ENCODE measurements around the gene GPR3.
"Not testable (repeated sequence)": the region's sequence is repeated elsewhere in the genome, so short reads cannot be mapped to it uniquely, and the experiment has no call there.

The GPR3 gene

DNA sequence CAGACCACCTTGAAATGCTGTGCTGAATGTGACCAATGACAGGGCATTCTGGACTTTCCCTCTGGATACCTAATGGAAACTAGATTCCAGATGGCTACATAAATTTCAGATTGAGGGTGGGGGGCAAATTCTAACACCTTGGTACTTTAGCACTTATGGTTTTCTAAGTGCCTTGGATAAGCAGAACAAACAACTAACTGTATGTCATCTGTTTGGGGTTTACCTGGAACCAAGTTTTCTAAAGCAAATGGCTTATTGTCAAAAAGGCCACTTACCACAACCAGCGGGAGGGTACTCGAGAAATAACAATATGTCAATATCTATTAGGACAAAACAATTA lies 39.1 kb downstream of the GPR3 start:
- DNase-seq, result no peak

DNA sequence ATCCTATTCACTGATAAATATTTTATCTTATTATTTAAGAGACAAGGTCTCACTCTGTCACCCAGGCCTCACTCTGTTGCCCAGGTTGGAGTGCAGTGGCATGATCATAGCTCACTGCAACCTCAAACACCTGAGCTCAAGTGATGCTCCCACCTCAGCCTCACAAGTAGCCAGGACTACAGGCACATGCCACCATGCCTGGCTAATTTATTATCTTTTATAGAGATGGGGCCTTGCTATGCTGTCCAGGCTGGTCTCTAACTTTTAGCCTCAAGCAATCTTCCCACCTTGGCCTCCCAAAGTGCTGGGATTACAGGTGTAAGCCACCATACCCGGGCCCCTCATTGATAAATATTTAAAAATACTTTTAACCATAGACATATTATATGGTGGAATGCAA lies 40.3 kb downstream of the GPR3 start:
- not testable (repeated sequence) for DNase-seq

DNA sequence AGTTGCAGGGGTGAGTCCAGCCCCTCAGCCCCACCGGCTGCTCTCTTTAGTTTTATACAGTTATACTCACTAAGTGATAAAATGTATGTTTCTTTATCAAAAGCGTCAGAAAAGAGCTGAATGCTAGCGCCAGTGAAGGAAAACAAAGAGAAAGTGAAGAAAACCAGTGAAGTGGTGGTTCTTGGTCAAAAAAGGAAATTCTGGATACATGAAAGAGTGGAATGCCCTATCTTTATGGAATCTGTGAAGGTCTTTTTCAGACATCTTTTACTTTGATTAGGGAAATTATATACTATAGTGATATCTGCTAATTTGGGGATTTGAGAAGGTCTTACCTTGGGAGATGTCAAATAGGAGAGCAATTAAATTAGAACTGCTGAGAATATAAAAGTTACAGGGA lies 41.3 kb downstream of the GPR3 start:
- DNase-seq, result no peak

DNA sequence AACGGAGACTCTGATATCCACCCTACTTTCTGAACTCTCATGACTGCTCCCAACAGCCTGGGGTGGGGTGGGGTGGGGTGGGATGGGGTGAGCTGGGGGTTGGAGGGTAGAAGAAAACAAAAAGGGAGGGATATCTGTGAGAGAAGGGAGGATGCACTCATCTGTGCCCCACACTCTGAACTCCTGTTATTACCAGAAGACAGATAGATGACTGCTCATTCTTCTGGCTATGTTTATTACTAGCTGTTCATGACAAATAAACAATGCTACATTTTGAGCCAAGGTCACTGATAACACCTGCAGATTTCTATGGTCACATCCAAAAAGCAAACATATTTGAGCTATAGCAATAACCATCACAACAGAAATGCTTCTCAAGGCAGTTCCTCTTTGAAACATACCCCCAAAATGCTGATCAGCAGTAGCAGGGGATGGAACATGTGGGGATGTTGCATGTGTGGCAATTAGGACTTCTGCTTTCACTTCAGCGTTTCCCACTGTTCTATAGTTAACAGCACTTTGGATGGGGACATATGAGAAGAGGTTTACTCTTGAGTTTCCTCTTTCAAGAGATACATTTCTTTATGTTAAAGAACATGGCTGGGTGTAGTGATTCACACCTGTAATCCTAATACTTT lies 43.3 kb downstream of the GPR3 start:
- no peak for DNase-seq

DNA sequence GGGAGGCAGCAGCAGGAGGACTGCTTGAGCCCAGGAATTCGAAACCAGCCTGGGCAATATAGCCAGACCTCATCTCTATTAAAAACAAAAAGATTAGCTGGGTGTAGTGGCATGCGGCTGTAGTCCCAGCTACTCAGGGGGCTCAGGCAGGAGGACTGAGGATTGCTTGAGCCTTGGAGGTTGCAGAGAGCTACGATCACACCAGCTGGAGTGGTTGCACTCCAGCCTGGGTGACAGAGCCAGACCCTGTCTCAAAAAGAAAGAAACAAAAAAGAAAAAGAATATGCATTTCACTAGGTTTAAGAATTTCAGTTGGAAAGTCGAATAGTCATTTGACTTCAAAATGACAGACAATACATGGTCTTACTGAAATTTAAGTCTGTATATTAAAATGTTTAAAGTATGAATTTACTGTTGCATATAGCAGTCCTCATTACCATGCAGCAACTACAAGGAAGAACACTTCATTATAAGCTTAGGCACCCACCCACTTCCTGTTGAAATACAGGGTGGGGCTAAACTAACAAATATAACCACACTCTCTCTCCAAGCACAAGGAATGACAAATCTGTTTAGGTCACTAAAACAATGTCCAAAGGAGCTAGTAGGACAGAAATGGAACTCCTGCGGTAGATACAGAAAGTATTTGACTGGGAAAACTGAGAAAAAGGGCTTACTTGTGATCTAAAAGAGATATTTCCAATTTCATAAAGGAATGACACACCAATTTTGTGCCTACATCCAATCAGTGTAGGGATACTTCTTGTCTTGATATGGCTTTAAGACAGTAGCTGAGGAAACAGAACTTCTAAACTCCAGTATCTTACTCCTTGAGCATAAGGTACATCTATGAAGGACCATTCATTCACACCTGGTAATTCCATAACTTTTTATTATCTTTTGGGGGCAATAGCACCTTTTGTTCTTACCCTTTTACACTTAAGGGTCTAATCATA lies 44.1 kb downstream of the GPR3 start:
- no peak for DNase-seq

DNA sequence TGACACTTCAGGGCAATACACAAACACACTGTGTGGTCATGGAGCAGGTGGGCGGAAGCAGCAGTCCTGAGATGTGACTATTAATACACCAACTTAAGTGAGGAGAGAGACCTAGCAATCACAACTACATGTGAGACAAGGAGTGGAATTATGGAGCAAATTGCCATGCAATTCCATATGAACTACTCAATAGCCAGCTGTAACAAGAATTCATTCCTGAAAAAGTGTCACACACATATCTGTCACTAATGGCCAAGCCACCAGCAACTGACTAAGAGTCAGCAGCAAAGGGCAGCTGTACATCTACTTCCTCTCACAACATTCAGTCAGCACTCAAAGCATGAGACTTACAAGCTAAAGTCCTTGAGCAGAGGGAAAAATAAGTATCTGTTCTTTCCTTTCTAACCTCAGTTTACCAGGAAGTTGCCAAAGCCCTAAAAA lies 46.2 kb downstream of the GPR3 start:
- DNase-seq, result no peak

DNA sequence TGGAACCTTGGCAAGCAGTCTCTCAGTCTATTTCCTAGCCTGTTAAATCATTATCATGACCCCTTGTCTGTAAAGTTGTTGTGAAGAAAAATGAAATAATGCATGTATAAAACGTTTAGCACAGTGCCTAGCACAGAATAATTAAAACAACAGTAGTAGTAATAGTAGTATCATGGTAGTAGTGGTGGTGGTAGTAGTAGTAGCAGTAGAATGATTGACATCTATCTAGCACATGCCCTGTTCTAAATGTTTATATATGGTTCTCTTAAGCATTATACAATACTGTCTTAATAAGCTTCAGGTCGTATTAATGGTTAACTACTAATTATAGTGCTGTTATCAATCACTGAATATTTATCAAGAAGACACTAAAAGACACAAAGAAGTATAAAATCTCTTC lies 46.7 kb downstream of the GPR3 start:
- no peak for DNase-seq

DNA sequence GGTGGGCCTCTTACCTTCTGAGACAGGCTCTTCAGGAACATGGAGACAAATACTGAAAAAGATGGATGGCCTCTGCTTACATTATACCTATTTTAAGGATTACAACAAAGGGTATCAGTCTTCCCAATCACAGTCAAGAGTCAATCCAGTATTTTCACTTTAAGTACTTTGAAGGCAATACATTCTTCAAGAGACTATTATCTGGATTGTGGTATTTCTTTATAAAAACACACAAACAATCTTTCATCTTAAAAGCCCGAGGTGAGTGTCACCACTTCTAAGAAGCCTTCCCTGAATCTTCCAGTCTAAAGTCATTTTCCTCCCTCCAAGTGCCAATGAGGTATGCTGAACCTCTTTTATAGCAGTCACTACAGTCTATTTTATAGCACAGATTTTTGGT lies 52.2 kb downstream of the GPR3 start:
- no peak for DNase-seq

Measured in NK-92 treated with Interleukin-12 subunit alpha and Interleukin-12 subunit beta, amount 100 ng/mL, for 24 hours (cell line).